ENCODE measurements around the gene KCNQ2.

Gene KCNQ2

DNA sequence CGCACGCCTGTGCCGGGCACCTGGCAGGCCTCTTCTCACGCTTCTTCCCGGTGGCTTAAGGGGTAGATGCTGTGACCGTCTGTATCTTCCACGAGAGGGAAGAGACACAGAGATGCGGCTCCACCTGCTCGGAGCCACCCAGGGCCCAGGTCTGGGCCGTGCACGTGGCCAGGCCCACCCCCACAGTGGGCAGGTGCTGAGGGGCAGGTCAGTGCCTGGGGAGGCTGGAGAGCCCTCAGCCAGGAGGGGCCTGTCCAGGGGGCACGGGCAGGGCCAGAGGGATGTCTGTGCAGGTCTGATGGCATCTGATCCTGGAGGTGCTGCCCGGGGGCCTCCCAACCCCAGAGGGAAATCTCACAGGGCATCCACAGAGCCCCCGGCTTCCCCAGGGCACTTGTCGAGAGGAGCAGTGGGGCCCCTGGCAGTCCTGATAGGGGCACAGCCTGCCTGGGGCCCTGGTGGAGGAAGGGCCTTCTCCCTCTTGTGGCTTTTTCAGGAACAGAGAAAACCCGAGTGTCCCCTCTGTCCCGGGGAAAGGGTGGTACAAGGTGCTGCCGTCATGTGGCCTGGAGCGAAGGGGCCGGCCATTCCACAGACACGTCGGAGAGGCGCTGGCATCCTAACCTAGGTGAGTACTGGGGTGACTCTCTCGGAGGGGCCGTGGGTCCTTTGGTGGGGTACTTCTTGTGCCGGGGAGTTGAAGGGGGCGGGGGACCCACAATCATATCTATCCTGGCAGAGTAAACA lies 61.1 kb downstream of the KCNQ2 start:
- no peak overlapping the region for H3K9ac ChIP-seq (ENCODE audit: low read length in 5 of 5)
- H3K27me3 ChIP-seq (ENCODE audit: control insufficient read depth in 5 of 5, insufficient read depth in 4 of 5, low read length in 5 of 5): peaks cover 30 to 58% (median 40%) of the 10 kb centered on the region in 5 donors
- H3K9me3 ChIP-seq (ENCODE audit: control insufficient read depth in 5 of 5, low read length in 5 of 5): no peaks in the 10 kb centered on the region
- H3K36me3 ChIP-seq (ENCODE audit: control insufficient read depth in 5 of 5, insufficient read depth in 5 of 5, low read length in 5 of 5): no peaks in the 10 kb centered on the region
- H3K4me3 ChIP-seq (ENCODE audit: low read depth in 1 of 5, low read length in 5 of 5): no peak overlapping the region
- no peak overlapping the region for H3K27ac ChIP-seq (ENCODE audit: low read depth, low read length)
- H3K4me1 ChIP-seq (ENCODE audit: control insufficient read depth in 5 of 5, insufficient read depth in 5 of 5, low read length in 5 of 5): no peaks in the 10 kb centered on the region

- no peak overlapping the region for H3K9ac ChIP-seq (ENCODE audit: low read length in 5 of 5)
- no peak overlapping the region for H3K4me3 ChIP-seq (ENCODE audit: low read depth in 1 of 5, low read length in 5 of 5)
- H3K9me3 ChIP-seq (ENCODE audit: control insufficient read depth in 5 of 5, low read length in 5 of 5): no peaks in the 10 kb centered on the region
- H3K4me1 ChIP-seq (ENCODE audit: control insufficient read depth in 5 of 5, insufficient read depth in 5 of 5, low read length in 5 of 5): no peaks in the 10 kb centered on the region
- peaks cover 33 to 49% (median 34%) of the 10 kb centered on the region in 5 donors for H3K27me3 ChIP-seq (ENCODE audit: control insufficient read depth in 5 of 5, insufficient read depth in 4 of 5, low read length in 5 of 5)
- no peaks in the 10 kb centered on the region for H3K36me3 ChIP-seq (ENCODE audit: control insufficient read depth in 5 of 5, insufficient read depth in 5 of 5, low read length in 5 of 5)
- no peak overlapping the region for H3K27ac ChIP-seq (ENCODE audit: low read depth, low read length)
Measured at GRCh38 chr20:63409834-63410435, 62.5 kb downstream of the KCNQ2 start.

DNA sequence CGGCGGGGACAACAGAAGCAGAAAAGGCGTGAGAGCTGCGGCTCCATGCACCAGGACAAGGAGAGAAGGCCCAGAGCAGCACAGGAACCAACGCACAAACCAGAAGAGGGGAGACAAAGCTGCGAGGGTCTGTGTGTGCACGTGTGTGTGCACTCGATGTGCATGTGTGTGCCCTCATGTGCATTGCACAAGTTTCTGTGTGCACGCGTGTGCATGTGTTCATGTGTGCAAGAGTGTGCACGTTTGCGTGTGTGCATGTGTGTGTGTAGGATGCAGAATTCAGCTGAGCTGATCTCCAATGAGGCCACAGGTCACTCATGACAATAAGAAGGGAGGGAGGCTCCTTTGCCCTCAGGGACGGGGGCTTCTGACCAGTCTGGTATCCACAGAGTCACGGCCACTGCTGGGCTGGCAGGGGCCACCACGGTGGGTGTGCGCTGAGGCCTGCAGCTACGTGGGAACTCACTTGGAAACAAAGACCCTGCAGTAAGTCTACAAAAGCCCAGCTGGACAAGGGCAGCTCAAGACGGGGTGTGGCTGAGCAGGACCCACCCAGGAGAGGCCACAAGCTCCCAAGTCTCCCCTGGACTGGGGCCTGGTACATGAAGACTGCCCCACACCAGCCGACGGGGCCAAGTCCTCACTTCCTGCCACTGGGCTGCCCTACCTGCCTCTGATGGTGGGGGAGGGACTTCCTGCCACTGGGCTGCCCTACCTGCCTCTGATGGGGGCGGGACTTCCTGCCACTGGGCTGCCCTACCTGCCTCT lies 63.2 kb downstream of the KCNQ2 start:
- Histone ChIP-seq H3K9me3 (ENCODE audit: control insufficient read depth in 5 of 5, low read length in 5 of 5) (no peaks in the 10 kb centered on the region), H3K27ac (ENCODE audit: low read depth, low read length) (no peak overlapping the region), H3K4me3 (ENCODE audit: low read depth in 1 of 5, low read length in 5 of 5) (no peak overlapping the region), H3K9ac (ENCODE audit: low read length in 5 of 5) (no peak overlapping the region), H3K4me1 (ENCODE audit: control insufficient read depth in 5 of 5, insufficient read depth in 5 of 5, low read length in 5 of 5) (no peaks in the 10 kb centered on the region), H3K36me3 (ENCODE audit: control insufficient read depth in 5 of 5, insufficient read depth in 5 of 5, low read length in 5 of 5) (no peaks in the 10 kb centered on the region), H3K27me3 (ENCODE audit: control insufficient read depth in 5 of 5, insufficient read depth in 4 of 5, low read length in 5 of 5) (peaks cover 33 to 42% (median 41%) of the 10 kb centered on the region in 5 donors)

- Histone ChIP-seq H3K36me3 (ENCODE audit: control insufficient read depth in 5 of 5, insufficient read depth in 5 of 5, low read length in 5 of 5) (no peaks in the 10 kb centered on the region), H3K27me3 (ENCODE audit: control insufficient read depth in 5 of 5, insufficient read depth in 4 of 5, low read length in 5 of 5) (peaks cover 31 to 44% (median 40%) of the 10 kb centered on the region in 5 donors), H3K9me3 (ENCODE audit: control insufficient read depth in 5 of 5, low read length in 5 of 5) (no peaks in the 10 kb centered on the region), H3K27ac (ENCODE audit: low read depth, low read length) (no peak overlapping the region), H3K4me3 (ENCODE audit: low read depth in 1 of 5, low read length in 5 of 5) (no peak overlapping the region), H3K9ac (ENCODE audit: low read length in 5 of 5) (no peak overlapping the region), H3K4me1 (ENCODE audit: control insufficient read depth in 5 of 5, insufficient read depth in 5 of 5, low read length in 5 of 5) (no peaks in the 10 kb centered on the region)
Measured at GRCh38 chr20:63408684-63409046, 63.8 kb downstream of the KCNQ2 start.

DNA sequence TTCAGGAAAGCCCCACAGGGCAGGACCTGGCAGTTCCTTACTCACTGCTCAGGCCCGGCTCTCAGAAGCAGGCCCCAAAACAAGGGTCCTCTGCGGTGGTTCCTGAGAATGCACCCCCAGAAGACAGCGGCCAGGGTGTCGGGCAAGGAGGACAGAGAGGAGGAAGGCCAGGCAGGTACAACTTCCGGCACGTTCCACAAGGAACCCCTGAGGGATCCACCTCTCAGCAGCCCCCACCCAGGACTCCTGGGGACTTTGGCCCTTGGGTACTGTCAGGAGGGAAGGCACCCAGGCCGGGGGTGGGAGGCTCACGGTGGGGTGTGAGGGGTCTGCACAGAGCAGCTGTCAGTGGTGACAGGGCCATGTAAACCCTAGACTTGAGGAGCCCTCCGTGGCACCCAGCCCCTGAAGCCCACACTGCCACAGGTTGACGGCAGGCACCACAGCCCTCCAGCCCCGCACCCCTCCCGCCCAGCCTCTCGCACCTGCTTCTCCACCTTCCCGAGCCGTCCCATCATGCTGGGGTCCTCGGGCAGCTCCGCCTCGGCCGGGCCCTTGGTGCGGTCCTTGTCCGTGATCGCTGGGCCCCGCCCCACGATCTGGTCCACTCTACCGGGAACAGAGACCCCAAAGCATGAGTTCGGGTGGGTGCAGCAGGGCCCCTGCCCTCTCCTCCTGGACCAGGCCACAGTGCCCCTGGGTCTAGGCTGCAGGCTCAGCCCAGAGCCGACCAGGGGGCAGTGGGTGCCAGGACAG lies 64.3 kb downstream of the KCNQ2 start:
- H3K4me3 ChIP-seq (ENCODE audit: low read depth in 1 of 5, low read length in 5 of 5): no peak overlapping the region
- H3K9ac ChIP-seq (ENCODE audit: low read length in 5 of 5): no peak overlapping the region
- peaks cover 29 to 45% (median 43%) of the 10 kb centered on the region in 5 donors for H3K27me3 ChIP-seq (ENCODE audit: control insufficient read depth in 5 of 5, insufficient read depth in 4 of 5, low read length in 5 of 5)

DNA sequence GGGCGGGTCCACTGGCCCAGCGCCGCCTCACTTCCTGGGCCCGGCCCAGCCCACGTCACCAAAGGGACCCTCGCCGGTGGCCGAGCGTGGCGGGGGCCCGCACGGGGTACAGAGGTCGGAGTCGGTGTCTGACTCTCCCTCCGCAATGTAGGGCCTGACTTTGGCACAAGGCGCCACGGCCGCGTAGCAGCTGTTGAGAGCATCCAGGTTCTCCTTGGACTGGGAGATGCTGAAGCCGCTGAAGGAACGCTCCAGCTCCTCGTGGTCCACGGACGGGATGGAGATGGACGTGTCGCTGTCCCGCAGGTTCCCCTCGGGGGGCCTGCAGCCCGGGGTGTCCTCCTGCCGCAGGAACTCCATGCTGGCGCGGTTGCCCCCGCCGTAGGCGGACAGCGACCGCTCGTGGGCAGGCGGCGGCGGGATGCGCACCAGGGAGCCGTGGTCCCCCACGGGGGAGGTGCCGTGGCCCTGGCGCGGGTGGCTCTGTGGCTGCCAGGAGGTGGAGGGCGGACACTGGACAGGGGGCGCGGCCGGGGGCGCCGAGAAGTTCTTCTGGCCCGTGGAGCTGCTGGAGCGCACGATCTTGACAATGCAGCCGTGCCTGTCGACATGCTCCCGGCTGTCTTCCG lies 65.7 kb downstream of the KCNQ2 start:
- no peaks in the 10 kb centered on the region for H3K9me3 ChIP-seq (ENCODE audit: control insufficient read depth in 5 of 5, low read length in 5 of 5)
- H3K36me3 ChIP-seq (ENCODE audit: control insufficient read depth in 5 of 5, insufficient read depth in 5 of 5, low read length in 5 of 5): no peaks in the 10 kb centered on the region
- H3K4me1 ChIP-seq (ENCODE audit: control insufficient read depth in 5 of 5, insufficient read depth in 5 of 5, low read length in 5 of 5): no peaks in the 10 kb centered on the region
- no peak overlapping the region for H3K27ac ChIP-seq (ENCODE audit: low read depth, low read length)
- H3K9ac ChIP-seq (ENCODE audit: low read length in 5 of 5): no peak overlapping the region
- H3K27me3 ChIP-seq (ENCODE audit: control insufficient read depth in 5 of 5, insufficient read depth in 4 of 5, low read length in 5 of 5): peaks cover 19 to 48% (median 32%) of the 10 kb centered on the region in 5 donors
- no peak overlapping the region for H3K4me3 ChIP-seq (ENCODE audit: low read depth in 1 of 5, low read length in 5 of 5)

More for the DNA sequence above, 64.3 kb downstream of the KCNQ2 start:
- Histone ChIP-seq H3K4me1 (ENCODE audit: control insufficient read depth in 5 of 5, insufficient read depth in 5 of 5, low read length in 5 of 5) (no peaks in the 10 kb centered on the region), H3K27ac (ENCODE audit: low read depth, low read length) (no peak overlapping the region), H3K9me3 (ENCODE audit: control insufficient read depth in 5 of 5, low read length in 5 of 5) (no peaks in the 10 kb centered on the region), H3K36me3 (ENCODE audit: control insufficient read depth in 5 of 5, insufficient read depth in 5 of 5, low read length in 5 of 5) (no peaks in the 10 kb centered on the region)

GRCh38 chr20:63406011-63406410 lies 66.4 kb downstream of the KCNQ2 start:
- Histone ChIP-seq H3K4me1 (ENCODE audit: control insufficient read depth in 5 of 5, insufficient read depth in 5 of 5, low read length in 5 of 5) (no peaks in the 10 kb centered on the region), H3K9ac (ENCODE audit: low read length in 5 of 5) (no peak overlapping the region), H3K9me3 (ENCODE audit: control insufficient read depth in 5 of 5, low read length in 5 of 5) (no peaks in the 10 kb centered on the region), H3K36me3 (ENCODE audit: control insufficient read depth in 5 of 5, insufficient read depth in 5 of 5, low read length in 5 of 5) (no peaks in the 10 kb centered on the region), H3K27ac (ENCODE audit: low read depth, low read length) (no peak overlapping the region), H3K4me3 (ENCODE audit: low read depth in 1 of 5, low read length in 5 of 5) (no peak overlapping the region), H3K27me3 (ENCODE audit: control insufficient read depth in 5 of 5, insufficient read depth in 4 of 5, low read length in 5 of 5) (peaks cover 15 to 48% (median 34%) of the 10 kb centered on the region in 5 donors)

DNA sequence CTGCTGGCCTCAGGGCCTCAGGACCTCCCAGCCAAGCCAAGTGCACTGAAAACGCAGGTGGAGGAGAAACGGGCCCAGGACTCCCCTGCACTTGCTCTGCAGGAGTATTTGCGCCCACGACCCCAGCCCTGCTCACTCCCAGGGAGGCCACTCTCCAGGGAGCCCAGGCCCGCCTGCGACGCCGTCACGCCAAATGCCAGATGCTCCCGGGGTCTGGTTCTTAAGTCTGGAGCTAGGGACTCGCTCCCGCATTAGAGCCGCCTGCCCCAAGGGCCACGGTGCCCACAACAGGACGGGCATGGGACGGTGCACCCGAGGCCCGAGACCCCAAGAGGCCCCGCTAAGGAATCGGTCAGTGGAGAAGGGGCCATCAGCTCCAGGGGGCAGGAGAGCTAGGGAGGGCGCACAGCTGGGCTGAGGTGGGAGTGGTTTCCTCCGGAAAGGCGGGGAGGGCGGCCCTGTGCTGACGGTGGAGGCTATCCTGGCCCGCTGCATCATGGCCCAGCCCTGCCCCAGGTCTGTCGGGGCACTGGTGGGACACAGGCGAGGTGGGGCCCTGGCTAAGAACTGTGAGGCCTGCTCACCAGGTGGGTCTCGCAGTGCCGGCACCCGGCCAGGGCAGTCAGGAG lies 67.2 kb downstream of the KCNQ2 start:
- no peaks in the 10 kb centered on the region for H3K4me1 ChIP-seq (ENCODE audit: control insufficient read depth in 5 of 5, insufficient read depth in 5 of 5, low read length in 5 of 5)
- no peak overlapping the region for H3K4me3 ChIP-seq (ENCODE audit: low read depth in 1 of 5, low read length in 5 of 5)
- no peaks in the 10 kb centered on the region for H3K36me3 ChIP-seq (ENCODE audit: control insufficient read depth in 5 of 5, insufficient read depth in 5 of 5, low read length in 5 of 5)
- H3K27ac ChIP-seq (ENCODE audit: low read depth, low read length): no peak overlapping the region
- no peaks in the 10 kb centered on the region for H3K9me3 ChIP-seq (ENCODE audit: control insufficient read depth in 5 of 5, low read length in 5 of 5)
- H3K9ac ChIP-seq (ENCODE audit: low read length in 5 of 5): no peak overlapping the region
- peaks cover 8 to 41% (median 28%) of the 10 kb centered on the region in 5 donors for H3K27me3 ChIP-seq (ENCODE audit: control insufficient read depth in 5 of 5, insufficient read depth in 4 of 5, low read length in 5 of 5)
